ENCODE results near the gene CSRP3. TPM values are rescaled to one million over a fixed set of nuclear protein-coding genes. Genes with fewer than 3 reads are reported as not detected.

Gene CSRP3
- total and polyA plus RNA-seq, 2 of the 4 experiments (the other 2 are of a cell fraction): not detected

DNA sequence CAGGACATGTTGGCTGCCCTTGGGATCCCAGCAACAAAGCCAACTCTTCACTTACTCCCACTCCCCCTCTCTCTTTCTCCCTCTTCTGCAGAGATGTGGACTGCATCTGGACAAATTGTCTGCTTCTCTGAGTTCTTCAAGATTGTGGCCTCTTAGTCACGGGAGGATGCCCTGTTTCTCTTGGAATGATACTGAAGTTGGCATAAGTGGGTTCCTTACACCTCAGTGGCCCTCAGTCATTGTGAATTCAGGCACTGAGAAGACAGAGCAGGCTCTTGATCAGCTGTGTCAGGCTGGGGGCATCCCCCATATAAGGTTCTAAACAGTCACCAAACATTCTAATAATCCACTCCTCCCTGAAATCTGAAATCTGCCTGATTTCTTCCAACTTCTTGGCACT lies 45.0 kb upstream of the CSRP3 start:
- no CpG with 5 or more reads among the region's 1 CpG for WGBS, 2 experiments (ENCODE audit: extremely low coverage in 2 of 2, insufficient read length in 1 of 2)
- no peak overlapping the region for H2AK9ac ChIP-seq (replicated peaks; ENCODE audit: low read depth, low read length, poor library complexity)
- no peak overlapping the region for H2AK5ac ChIP-seq (ENCODE audit: low read depth, low read length)
- no peak overlapping the region for H2BK120ac ChIP-seq (ENCODE audit: low read depth, low read length)
- H3K4me2 ChIP-seq (ENCODE audit: low read depth, low read length): no peak overlapping the region
- H2BK15ac ChIP-seq (ENCODE audit: low read depth, low read length): no peak overlapping the region
- in situ Hi-C loops (cut with MboI; ENCODE audit: low sequenced_read_pairs): no loop called here
- CTCF ChIA-PET: no interaction called here
- no peak overlapping the region for H3K9ac ChIP-seq (ENCODE audit: low read depth, low read length)
- no peaks in the 10 kb centered on the region for H4K20me1 ChIP-seq (ENCODE audit: insufficient read depth, low read length)
- H2BK5ac ChIP-seq (ENCODE audit: low read depth, low read length, poor library complexity, severe bottlenecking): no peak overlapping the region
- no peaks in the 10 kb centered on the region for H3K9me1 ChIP-seq (ENCODE audit: insufficient read depth, low read length)
- H4K5ac ChIP-seq (ENCODE audit: low read depth, low read length): no peak overlapping the region
- H3K4ac ChIP-seq (ENCODE audit: low read depth, low read length): no peak overlapping the region
- no peaks in the 10 kb centered on the region for H3K79me1 ChIP-seq (ENCODE audit: low read depth in 1 of 2, low read length in 2 of 2)
- H3K56ac ChIP-seq (ENCODE audit: extremely low read depth, insufficient read depth, low read length): no peak overlapping the region
- BruUV-seq (replicated peaks): no TSS peak
- H3K4me1 ChIP-seq (ENCODE audit: control insufficient read depth, insufficient read depth, low read length): no peaks in the 10 kb centered on the region
- no peak overlapping the region for H4K8ac ChIP-seq (ENCODE audit: low read depth in 2 of 2, low read length in 2 of 2)
- no peak overlapping the region for H2BK20ac ChIP-seq (ENCODE audit: low read depth, low read length)
- no peaks in the 10 kb centered on the region for H3K36me3 ChIP-seq (ENCODE audit: control insufficient read depth, insufficient read depth, low read length)
- POLR2A ChIA-PET (ENCODE audit: unreplicated experiment): no interaction called here
- intact Hi-C loops (cut with micrococcal nuclease): no loop called here
- DNase-seq (no peak), ATAC-seq (ENCODE audit: low read depth) (no peak)
- H3K14ac ChIP-seq (replicated peaks; ENCODE audit: low read depth, low read length): no peak overlapping the region
- H3K9me3 ChIP-seq (ENCODE audit: control insufficient read depth, insufficient read depth, low read length): no peaks in the 10 kb centered on the region
- no peak overlapping the region for H3K27ac ChIP-seq (ENCODE audit: insufficient read depth, low read length)
- H3K27me3 ChIP-seq (ENCODE audit: control insufficient read depth, insufficient read depth, low read length): peaks cover 29% of the 10 kb centered on the region
- no peak overlapping the region for H3K18ac ChIP-seq (ENCODE audit: low read depth, low read length)
- H3K4me3 ChIP-seq (ENCODE audit: insufficient read depth, low read depth, low read length): no peak overlapping the region
- TF ChIP-seq POLR2A (IDR thresholded peaks at IDR 0.05; ENCODE audit: low read depth, low read length) (no peak), RCOR1 (IDR thresholded peaks at IDR 0.05; ENCODE audit: insufficient replicate concordance, low read length) (no peak), NFE2L2 (IDR thresholded peaks at IDR 0.05; ENCODE audit: low read depth, low read length) (no peak), FOS (IDR thresholded peaks at IDR 0.05; ENCODE audit: low read depth, low read length) (no peak), MAFK (IDR thresholded peaks at IDR 0.05; ENCODE audit: low read depth, low read length) (no peak), SMC3 (IDR thresholded peaks at IDR 0.05; ENCODE audit: low read depth, low read length) (no peak), CEBPB (IDR thresholded peaks at IDR 0.05; ENCODE audit: low read depth, low read length) (no peak), BHLHE40 (IDR thresholded peaks at IDR 0.05; ENCODE audit: low read depth, low read length) (no peak), RFX5 (IDR thresholded peaks at IDR 0.05; ENCODE audit: low read depth, low read length) (no peak), MXI1 (IDR thresholded peaks at IDR 0.05; ENCODE audit: borderline replicate concordance, low read depth, low read length) (no peak)
- TF ChIP-seq, protein P1, sequence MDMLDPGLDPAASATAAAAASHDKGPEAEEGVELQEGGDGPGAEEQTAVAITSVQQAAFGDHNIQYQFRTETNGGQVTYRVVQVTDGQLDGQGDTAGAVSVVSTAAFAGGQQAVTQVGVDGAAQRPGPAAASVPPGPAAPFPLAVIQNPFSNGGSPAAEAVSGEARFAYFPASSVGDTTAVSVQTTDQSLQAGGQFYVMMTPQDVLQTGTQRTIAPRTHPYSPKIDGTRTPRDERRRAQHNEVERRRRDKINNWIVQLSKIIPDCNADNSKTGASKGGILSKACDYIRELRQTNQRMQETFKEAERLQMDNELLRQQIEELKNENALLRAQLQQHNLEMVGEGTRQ (IDR thresholded peaks at IDR 0.05; ENCODE audit: low read depth, low read length): no peak
- TF ChIP-seq, protein P2, sequence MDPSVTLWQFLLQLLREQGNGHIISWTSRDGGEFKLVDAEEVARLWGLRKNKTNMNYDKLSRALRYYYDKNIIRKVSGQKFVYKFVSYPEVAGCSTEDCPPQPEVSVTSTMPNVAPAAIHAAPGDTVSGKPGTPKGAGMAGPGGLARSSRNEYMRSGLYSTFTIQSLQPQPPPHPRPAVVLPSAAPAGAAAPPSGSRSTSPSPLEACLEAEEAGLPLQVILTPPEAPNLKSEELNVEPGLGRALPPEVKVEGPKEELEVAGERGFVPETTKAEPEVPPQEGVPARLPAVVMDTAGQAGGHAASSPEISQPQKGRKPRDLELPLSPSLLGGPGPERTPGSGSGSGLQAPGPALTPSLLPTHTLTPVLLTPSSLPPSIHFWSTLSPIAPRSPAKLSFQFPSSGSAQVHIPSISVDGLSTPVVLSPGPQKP (IDR thresholded peaks at IDR 0.05; ENCODE audit: borderline replicate concordance, low read depth, low read length): no peak
- no peak overlapping the region for H3K23ac ChIP-seq (ENCODE audit: low read depth, low read length)
- no peak overlapping the region for H4K91ac ChIP-seq (ENCODE audit: insufficient read depth, low read depth, low read length)
- dilution Hi-C loops (cut with HindIII; ENCODE audit: low sequenced_read_pairs, unreplicated experiment): no loop called here
- no peak overlapping the region for H2AFZ ChIP-seq (replicated peaks; ENCODE audit: low read length, poor library complexity)

Measured in IMR-90 (cell line).